Fibroblast of villous mesenchyme (primary cell): ENCODE measurements around the gene RAD51B. TPM values are rescaled to one million over a fixed set of nuclear protein-coding genes. Genes with fewer than 3 reads are reported as not detected.

ENCODE experiments used
- DNase-seq: peaks from one replicate; pipeline ENCODE4 v3.0.0-alpha.2; 2010; ENCODE audit warnings: low read depth
- H3K4me3 ChIP-seq: 2 replicates; pipeline ENCODE4 v1.5.1; 2011; ENCODE audit warnings: low read depth, mild to moderate bottlenecking, low read length
- total RNA-seq: library from RNA; depleted of rRNA; stranded (reverse); fragments of >200 nt; gene quantifications from 2 replicates; pipeline ENCODE4 v1.2.3, GENCODE V29; 2012
- TF ChIP-seq, protein P1 (sequence below): IDR thresholded peaks from 2 replicates; pipeline ENCODE4 v1.5.1; 2012; ENCODE audit warnings: low read depth, mild to moderate bottlenecking, low read length; ENCODE audit not compliant: insufficient read depth

RAD51B gene
- total RNA-seq, 1 donor: 22.0 TPM

DNA sequence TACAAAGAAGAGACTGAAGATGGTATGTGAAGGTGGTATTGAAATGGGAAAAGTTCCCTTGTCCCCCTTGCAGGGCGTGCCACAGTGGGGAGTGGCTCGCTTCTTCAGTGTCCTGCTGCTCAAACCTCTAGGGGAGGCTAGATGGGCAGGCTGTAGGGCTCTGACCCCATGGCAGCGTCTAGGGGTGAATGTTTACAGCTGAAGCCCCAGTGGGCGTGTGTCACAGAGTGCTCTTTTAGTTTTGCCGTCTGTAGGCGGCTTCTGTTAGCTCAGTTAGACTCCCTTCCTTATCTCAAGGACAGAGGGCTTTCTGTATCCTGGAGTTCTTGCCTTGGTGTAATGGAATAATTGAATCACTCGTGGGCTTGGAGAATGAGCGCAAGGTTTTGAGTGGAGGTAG lies 266.2 kb downstream of the RAD51B start:
- no peak overlapping the region for H3K4me3 ChIP-seq
- TF ChIP-seq, protein P1, sequence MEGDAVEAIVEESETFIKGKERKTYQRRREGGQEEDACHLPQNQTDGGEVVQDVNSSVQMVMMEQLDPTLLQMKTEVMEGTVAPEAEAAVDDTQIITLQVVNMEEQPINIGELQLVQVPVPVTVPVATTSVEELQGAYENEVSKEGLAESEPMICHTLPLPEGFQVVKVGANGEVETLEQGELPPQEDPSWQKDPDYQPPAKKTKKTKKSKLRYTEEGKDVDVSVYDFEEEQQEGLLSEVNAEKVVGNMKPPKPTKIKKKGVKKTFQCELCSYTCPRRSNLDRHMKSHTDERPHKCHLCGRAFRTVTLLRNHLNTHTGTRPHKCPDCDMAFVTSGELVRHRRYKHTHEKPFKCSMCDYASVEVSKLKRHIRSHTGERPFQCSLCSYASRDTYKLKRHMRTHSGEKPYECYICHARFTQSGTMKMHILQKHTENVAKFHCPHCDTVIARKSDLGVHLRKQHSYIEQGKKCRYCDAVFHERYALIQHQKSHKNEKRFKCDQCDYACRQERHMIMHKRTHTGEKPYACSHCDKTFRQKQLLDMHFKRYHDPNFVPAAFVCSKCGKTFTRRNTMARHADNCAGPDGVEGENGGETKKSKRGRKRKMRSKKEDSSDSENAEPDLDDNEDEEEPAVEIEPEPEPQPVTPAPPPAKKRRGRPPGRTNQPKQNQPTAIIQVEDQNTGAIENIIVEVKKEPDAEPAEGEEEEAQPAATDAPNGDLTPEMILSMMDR: no peak
- DNase-seq: no peak

- no peak overlapping the region for H3K4me3 ChIP-seq
- DNase-seq: no peak
- TF ChIP-seq, protein P1: no peak
Observed at GRCh38 chr14:68088451-68088854, 268.9 kb downstream of the RAD51B start.

- DNase-seq: peak; percentile 43
- H3K4me3 ChIP-seq: no peak overlapping the region
- TF ChIP-seq, protein P1: no peak
Observed at GRCh38 chr14:68089146-68089731, 269.7 kb downstream of the RAD51B start.

GRCh38 chr14:68094158-68094557 lies 274.6 kb downstream of the RAD51B start:
- no peak for DNase-seq
- TF ChIP-seq, protein P1: no peak

DNA sequence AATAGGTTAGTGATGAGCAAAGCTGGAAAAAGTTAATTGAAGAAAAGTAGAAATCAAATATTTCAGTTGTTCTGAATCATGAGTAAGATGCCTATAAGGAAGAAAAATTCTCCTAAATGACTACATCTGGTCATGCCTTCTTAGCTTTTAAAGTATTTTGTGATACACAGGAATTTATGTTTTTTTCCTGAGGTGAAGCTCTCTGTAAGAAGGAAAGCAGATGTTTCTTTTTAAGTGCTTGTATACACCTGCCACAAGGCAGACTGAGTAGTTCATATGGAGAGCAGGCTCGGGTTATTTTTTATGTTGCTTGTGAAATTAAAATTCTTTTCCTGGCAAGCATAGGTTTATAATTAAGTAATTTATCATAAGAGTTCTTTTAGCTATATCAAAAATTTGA lies 275.2 kb downstream of the RAD51B start:
- no peak for DNase-seq
- TF ChIP-seq, protein P1: no peak
- H3K4me3 ChIP-seq: no peak overlapping the region

More at GRCh38 chr14:68094158-68094557, 274.6 kb downstream of the RAD51B start:
- H3K4me3 ChIP-seq: no peak overlapping the region

DNA sequence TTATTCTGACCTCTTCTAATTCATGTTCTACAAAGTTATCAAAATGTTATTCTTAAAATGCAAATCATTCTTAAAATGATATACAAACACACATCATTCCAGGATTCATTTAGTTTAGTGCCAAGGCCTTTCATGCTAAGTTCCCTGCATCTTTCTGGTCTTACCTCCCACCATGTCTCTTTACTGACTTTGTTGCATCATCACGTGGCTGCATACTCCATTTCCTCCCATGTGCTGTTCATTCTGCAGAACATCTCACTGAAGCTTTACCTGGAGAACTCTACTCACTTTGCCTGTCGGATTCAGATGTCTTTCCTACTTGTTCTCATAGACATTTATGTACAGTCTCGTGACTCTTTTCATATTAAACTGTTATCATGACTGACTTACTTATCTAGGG lies 278.1 kb downstream of the RAD51B start:
- H3K4me3 ChIP-seq: no peak overlapping the region
- DNase-seq: no peak
- TF ChIP-seq, protein P1: no peak

GRCh38 chr14:68098834-68099233 lies 279.3 kb downstream of the RAD51B start:
- no peak for DNase-seq
- TF ChIP-seq, protein P1: no peak

More at GRCh38 chr14:68098834-68099233, 279.3 kb downstream of the RAD51B start:
- no peak overlapping the region for H3K4me3 ChIP-seq
